NK-92 treated with Interleukin-12 subunit alpha and Interleukin-12 subunit beta, amount 100 ng/mL, for 24 hours (cell line): ENCODE measurements around the gene SEC31A.
A peak's percentile ranks its signal among the peaks of the same experiment; 100 is the strongest.
"Not testable (repeated sequence)": the region's sequence is repeated elsewhere in the genome, so short reads cannot be mapped to it uniquely, and the experiment has no call there.

Source experiments
- DNase-seq: peaks from one replicate; lab custom pipeline; 2025; lab: John Stamatoyannopoulos, UW

SEC31A gene

DNA sequence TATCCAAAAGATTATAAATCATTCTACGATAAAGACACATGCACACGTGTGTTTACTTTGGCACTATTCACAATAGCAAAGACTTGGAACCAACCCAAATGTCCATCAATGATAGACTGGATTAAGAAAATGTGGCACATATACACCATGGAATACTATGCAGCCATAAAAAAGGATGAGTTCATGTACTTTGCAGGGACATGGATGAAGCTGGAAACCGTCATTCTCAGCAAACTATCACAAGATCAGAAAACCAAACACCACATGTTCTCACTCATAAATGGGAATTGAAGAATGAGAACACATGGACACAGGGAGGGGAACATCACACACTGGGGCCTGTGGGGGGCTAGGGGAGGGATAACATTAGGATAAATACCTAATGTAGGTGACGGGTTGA lies 57.9 kb downstream of the SEC31A start:
- DNase-seq: not testable (repeated sequence)

GRCh38 chr4:82825425-82825824 lies 65.5 kb downstream of the SEC31A start:
- no peak for DNase-seq

- no peak for DNase-seq
Measured at GRCh38 chr4:82823062-82823461, 67.9 kb downstream of the SEC31A start.

DNA sequence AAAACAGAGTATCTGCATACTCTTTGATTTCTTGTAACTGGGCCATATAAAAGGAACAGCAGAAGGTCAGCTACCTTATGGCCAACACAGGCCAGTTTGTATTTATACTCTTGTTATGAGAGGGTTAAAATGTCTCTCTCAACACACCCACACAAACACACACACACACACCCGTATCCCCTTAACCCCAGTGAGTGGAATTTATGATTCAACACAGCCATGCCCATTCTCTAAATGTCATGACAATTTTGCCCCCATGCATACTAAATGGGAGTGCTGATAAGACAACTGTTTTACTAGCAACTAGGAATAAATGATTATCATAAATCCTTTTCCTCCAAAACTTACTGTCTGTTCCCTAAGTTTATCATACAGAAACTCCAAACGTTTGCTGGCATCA lies 70.3 kb downstream of the SEC31A start:
- DNase-seq: no peak

- no peak for DNase-seq
Measured at GRCh38 chr4:82818664-82819662, 72.0 kb downstream of the SEC31A start.

DNA sequence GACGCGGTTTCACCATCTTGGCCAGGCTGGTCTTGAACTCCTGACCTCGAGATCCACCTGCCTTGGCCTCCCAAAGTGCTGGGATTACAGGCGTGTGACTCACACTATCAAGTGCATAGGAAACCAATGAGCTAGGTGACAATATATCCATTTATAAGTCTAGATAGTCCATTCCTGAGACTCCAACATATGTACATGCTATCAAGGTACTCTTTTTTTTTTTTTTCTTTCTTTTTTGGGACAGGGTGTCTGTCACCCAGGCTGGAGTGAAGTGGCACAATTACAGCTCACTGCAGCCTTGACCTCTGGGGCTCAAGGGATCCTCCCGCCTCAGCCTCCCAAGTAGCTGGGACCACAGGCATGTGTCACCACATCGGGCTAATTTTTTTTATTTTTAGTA lies 74.1 kb downstream of the SEC31A start:
- DNase-seq: not testable (repeated sequence)

DNA sequence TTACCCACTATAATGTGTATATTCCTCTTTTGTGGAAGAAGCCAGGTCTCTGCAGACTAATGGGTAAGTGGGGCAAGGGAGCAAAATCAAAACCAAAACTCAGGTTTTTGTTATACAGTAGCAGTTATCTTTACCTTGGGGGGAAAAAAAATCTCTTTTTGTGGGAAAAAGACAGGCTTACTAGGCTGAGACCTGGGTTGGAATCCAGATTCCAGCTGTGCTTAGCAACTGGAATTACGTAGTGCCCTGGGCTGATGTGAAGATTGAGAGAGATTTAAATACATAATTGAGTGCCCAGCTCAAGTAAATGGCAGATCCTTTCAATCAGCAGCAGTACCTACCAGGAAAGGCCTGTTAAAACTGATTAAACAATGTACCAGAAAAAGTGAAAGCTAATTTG lies 76.9 kb downstream of the SEC31A start:
- DNase-seq: no peak

DNA sequence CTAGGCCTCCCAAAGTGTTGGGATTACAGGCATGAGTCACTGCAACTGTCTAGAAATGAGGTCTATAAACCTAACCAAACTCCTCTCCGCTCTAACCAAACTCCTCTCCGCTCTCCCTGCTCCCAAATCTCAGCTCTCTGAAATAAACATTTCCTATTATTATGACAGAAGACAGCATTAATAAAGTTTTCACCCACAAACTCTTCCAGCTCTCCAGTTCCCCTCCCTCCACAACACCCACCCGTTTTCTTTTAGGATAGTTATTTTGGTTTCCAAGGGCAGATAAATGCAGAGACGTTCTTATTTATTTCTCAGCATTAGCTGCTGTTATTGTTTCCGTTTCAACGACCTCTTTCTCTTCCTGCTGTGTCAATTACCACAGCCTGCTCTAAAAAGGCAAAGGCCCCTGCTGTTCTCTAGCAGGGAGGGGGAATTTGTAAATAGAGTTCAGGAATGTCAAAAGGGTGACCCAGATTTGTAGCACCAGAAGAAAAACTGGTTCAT lies 79.1 kb downstream of the SEC31A start:
- no peak for DNase-seq

GRCh38 chr4:82811392-82811791 lies 79.6 kb downstream of the SEC31A start:
- DNase-seq: no peak

- no peak for DNase-seq
Measured at GRCh38 chr4:82810176-82810575, 80.8 kb downstream of the SEC31A start.

GRCh38 chr4:82809619-82810018 lies 81.3 kb downstream of the SEC31A start:
- no peak for DNase-seq

- no peak for DNase-seq
Measured at GRCh38 chr4:82803746-82804145, 87.2 kb downstream of the SEC31A start.

- DNase-seq: no peak
Measured at GRCh38 chr4:82802911-82803310, 88.0 kb downstream of the SEC31A start.

DNA sequence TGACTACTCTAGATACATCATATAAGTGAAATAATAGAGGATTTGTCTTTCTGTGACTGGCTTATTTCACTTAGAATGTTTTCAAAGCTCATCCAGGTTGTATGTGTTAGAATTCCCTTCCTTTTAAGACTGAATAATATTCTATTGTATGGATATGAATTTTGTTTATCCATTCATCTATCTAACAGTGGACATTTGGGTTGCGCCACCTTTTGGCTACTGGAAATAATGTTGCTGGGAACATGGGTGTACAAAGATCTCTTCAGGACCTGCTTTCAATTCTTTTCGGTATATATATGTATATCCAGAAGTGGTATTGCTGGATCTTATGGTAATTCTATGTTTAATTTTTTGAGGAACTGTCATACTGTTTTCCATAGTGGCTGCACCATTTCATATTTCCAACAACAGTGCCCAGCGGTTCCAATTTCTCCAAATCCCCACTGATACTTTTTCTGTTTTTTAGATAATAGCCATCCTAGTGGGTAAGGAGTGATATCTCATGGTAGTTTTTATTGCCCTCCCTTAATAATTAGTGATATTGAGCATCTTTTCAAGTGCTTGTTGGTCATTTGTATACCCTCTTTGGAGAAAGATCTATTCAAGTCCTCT lies 88.9 kb downstream of the SEC31A start:
- no peak for DNase-seq

DNA sequence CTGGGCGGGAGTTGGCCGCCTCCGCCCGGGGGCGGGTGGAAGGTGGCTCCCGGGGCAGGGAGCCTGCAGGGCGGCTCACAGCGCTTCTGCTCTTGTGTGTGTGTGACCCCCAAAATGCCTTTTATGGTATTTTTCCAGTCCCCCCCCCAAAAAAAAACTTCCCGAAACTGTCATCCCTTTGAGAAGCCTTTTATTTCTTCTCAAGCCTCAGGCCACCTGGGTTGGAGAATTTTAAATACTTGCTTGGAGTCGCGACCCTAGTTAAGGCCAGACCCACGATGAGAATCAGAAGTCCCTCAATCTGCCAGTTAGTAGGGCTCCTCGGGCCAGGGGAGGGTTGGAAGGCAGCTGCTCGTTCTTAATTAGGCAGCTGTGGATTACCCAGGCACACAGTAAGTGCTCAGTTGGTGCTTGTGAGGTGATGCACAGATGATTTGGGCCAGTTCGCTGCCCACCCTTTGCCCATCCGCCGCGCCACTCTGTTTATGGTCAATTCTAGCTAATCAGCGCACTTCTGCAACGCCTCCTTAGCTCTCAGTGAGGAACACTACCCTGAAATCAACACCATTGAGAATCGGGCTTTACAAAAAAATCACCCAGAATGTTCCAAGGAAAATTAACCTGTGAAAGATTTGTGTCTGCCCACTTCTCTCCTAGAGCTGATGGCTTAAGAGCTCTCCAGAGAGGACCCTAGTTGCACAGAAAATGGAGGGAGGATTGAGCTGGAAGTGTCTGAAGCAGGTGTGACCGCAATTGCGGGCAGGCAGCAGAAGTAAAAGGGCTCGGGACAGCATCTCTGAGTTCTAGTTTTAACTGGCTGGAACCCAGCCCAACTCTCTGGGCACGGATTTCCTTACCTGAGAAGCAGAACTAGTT lies 91.7 kb downstream of the SEC31A start:
- no peak for DNase-seq

DNA sequence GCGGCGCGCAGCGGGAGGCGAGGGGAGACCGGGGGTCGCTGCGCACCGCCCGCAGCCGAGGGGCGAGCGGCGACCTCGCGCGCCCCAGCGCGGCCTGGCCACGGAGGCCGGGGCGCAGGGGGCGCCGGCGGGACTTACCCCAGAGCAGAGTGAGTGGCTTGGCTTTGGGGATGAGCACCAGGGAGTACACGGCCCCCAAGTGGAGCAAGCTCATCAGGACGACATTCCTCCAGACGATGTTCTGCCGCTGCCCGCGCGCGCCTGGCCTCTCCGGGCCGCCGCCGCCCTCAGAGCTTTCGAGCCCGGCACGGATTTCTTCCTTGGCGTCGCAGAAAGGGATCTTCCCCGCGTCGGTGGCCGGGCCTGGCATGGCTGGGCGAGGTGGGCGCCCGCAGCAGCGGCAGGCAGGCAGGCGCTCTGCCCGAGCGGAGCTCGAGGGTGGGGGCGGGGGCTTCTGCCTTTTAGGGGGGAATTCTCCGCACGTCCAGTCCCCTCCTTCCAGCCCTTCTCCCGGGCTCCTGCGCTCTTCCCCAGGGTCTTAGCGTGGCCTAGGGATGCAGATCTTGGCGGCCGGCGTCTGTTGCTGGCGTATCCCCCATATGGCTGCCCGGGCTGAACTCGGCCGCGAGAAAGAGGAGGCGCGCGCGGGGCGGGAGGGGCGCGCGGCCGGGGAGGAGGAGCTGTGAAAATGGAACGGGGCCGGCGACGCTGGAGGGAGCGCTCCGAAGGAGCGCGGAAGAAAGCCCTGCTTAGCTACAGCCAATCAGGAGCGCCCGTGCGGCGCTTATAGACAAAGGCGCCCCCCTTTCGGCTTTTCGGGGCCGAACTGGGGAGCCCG lies 92.6 kb downstream of the SEC31A start, which contains the start of gene SCD5:
SCD5 (minus strand) TSS at position 629 of the 838 bp plus-strand sequence; CDS start at position 370, 259 bp downstream.
- DNase-seq: peak; percentile 54

DNA sequence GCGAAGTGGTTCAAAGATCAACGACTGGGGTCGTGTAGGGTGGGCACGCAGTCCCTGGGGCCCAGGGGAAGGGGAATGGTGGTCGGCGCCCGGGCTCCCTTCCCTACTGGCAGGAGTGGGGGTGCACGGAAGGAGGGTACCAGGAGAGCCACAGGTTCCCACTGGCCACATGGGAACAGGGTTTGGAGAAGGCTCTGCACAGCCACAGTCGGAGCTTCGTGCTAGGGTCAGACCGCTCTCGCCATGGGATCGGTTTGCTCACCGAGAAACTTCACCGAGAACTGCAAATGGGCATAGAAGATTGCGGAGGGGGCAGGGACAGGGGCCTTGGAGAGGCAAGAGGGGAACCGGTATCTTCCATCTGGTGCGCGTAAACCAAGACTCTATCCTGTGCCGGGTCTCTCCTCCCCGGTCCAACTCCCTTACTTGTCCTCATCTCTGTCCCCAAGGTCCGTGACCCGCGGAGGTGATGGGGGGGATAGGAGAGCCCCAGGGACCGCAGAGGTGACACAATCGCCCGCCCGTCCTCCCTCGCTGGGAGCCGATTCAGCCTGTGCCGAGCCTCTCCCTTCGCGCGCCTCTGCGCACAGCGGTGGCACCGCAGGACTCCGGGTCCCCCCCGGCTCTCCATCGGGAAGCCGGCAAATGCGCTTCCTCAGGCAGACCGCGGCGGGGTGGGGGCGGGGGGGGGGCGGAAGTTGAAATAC lies 93.4 kb downstream of the SEC31A start:
- DNase-seq: no peak

DNA sequence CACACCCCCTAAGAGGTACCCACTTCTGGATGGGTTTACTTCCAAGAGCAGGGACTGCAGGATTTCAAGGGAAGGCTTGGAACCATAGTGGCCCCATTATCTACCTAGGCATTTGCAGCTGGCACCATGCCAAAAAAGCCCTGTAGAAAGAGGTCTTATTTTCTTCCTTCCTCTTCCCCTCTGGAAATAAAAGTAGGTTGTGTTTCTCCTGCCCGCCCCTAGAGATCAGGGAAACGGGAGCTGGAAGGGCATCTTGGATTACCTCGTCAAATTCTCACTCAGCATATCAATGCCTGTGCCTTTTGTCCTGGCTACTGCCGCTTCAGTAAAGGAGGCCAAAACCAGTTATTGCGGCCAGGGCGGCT lies 93.9 kb downstream of the SEC31A start:
- no peak for DNase-seq

DNA sequence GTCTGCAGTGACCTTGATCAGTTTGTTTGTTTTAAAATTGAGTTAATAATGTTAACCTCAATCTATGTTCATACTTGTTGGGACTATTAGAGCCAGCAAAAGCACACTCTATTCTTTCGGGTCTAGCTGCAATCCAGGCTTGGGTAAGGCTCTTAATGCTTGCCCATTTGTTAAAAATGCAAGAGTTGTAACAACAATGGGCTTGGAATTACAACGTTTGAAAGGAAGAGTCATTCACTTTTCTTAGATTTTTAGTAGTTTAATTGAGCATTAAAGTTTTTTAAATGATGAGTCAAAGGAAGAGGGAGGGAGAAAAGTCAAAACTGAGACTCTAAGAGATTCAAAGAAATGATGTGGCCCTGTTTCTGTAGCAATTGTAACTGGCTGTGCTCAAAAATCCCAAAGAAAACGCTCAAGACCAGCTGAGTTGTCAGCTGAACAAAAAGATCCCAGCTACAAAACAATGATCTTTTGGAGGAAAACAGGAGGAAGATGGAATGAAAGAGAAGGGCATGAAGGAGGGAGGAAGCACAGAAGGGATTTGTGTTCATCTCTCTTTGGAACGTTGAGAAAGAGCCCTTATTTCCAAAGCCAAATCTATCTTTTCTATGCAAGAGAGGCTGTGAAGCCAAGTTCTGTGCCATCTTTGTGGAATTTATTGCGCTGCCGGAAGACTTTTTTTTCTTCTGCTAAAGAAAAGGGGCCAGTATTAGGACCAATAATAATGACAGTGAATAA lies 97.9 kb downstream of the SEC31A start:
- DNase-seq: no peak

- DNase-seq: no peak
Measured at GRCh38 chr4:82791179-82791578, 99.8 kb downstream of the SEC31A start.
